Suprapubic skin (tissue), 4 donors: ENCODE results near the gene COA8. TPM values are rescaled to one million over a fixed set of nuclear protein-coding genes. Genes with fewer than 3 reads are reported as not detected.

ENCODE experiments used
- DNase-seq, 2 donors: peaks; one replicate each; pipeline ENCODE4 v3.0.0-alpha.2; 2019; ENCODE audit warnings: low spot score in 2 of 2
- H3K27ac ChIP-seq: fragments of 200-600 bp; sonication (generic); one replicate; pipeline ENCODE4 v1.5.1; 2019
- H3K27me3 ChIP-seq: fragments of 200-600 bp; sonication (generic); one replicate; pipeline ENCODE4 v1.5.1; 2019
- H3K36me3 ChIP-seq: fragments of 200-600 bp; sonication (generic); one replicate; pipeline ENCODE4 v1.5.1; 2019
- H3K4me1 ChIP-seq: fragments of 200-600 bp; sonication (generic); one replicate; pipeline ENCODE4 v1.5.1; 2019
- H3K4me3 ChIP-seq: fragments of 200-600 bp; sonication (generic); one replicate; pipeline ENCODE4 v1.5.1; 2019; ENCODE audit warnings: mild to moderate bottlenecking
- H3K9me3 ChIP-seq: fragments of 200-600 bp; sonication (generic); one replicate; pipeline ENCODE4 v1.5.1; 2019
- CTCF ChIP-seq, 2 donors: fragments of 200-600 bp in 1 of 2; fragments of 450-650 bp in 1 of 2; sonication (generic) in 1 of 2; IDR thresholded peaks; one replicate each; pipeline ENCODE4 v1.5.1; 2016 to 2019; ENCODE audit warnings: antibody characterized with exemption in 2 of 2, mild to moderate bottlenecking in 1 of 2, moderate library complexity in 1 of 2
- EP300 ChIP-seq: sonication (generic); formaldehyde crosslinking; IDR thresholded peaks from one replicate; pipeline ENCODE4 v1.6.1; 2017; ENCODE audit warnings: antibody characterized with exemption
- POLR2A ChIP-seq, 2 donors: fragments of 450-650 bp; IDR thresholded peaks; one replicate each; pipeline ENCODE4 v1.6.1; 2017; ENCODE audit warnings: antibody characterized with exemption in 2 of 2, mild to moderate bottlenecking in 2 of 2, moderate library complexity in 2 of 2
- POLR2AphosphoS5 ChIP-seq, 3 donors: sonication (generic); formaldehyde crosslinking; IDR thresholded peaks; one replicate each; pipeline ENCODE4 v1.6.1; 2017; ENCODE audit warnings: antibody characterized with exemption in 3 of 3
- WGBS: methylation state at CpG from one replicate; pipeline ENCODE4 v1.1.5; 2018; 5-methylcytosine and 5-hydroxymethylcytosine counted together
- total RNA-seq, 4 donors: library from RNA; depleted of rRNA; stranded (reverse); fragments of >200 nt; gene quantifications; one replicate each; pipeline ENCODE4 v1.1.0, GENCODE V29; 2016

The COA8 gene
- total RNA-seq, 4 donors from 2014 or later, result 17.1 to 30.3 (median 21.9) TPM

DNA sequence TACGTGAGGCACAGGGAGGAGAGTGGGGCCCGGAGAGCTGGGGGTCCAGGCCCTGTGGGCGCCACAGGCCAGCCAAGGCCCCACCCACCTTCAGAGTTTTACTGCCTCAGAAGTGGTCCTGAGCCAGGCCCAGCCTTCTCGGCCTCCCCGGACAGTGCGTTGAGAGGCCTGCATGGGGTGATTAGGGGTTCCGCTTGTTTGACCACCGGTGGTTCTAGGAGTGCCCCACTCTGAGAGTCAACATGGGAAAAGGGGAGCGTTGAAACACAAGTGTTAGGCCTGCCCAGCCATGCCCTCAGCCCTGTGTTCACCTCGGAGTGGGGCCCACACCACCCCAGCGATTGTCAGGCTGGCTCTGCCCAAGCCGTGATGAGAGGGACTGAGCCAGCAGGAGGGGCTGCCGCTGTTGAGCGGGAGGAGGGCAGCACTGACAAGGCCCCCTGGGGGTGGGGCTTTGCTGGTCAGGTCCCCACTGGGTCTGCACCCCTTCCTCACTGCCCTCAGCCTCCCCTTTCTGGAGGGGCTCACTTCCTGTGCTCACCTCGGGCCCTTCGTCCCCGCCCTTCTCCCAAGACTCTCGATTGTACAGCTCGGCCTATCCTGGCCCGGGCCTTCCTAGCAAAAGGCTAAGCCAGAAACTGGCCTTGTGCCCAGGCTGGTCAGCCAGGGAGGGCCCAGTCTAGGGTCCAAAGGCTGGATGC is 44.9 kb upstream of the COA8 start:
- Histone ChIP-seq H3K9me3 (no peaks in the 10 kb centered on the region), H3K36me3 (no peaks in the 10 kb centered on the region), H3K27ac (no peak overlapping the region), H3K4me3 (no peak overlapping the region), H3K4me1 (peaks cover 94% of the 10 kb centered on the region), H3K27me3 (peaks cover 6% of the 10 kb centered on the region)
- peak in 1 of 2 donors; percentile 64 for DNase-seq
- TF ChIP-seq EP300 (no peak), CTCF (IDR thresholded peaks at IDR 0.05) (no peak), POLR2AphosphoS5 (IDR thresholded peaks at IDR 0.05) (no peak), POLR2A (IDR thresholded peaks at IDR 0.05) (no peak)
- 33% methylated on average over 18 of the region's 20 CpGs for WGBS

- H3K4me3 ChIP-seq, result no peak overlapping the region
- H3K27ac ChIP-seq, result no peak overlapping the region
- WGBS, result 44% methylated on average over 7 of the region's 9 CpGs
- H3K4me1 ChIP-seq, result peaks cover 96% of the 10 kb centered on the region
- no peaks in the 10 kb centered on the region for H3K9me3 ChIP-seq
- H3K36me3 ChIP-seq, result no peaks in the 10 kb centered on the region
- no peak for TF ChIP-seq POLR2AphosphoS5 (IDR thresholded peaks at IDR 0.05)
- TF ChIP-seq CTCF (IDR thresholded peaks at IDR 0.05), result peak; percentile 77 to 91
- peaks cover 6% of the 10 kb centered on the region for H3K27me3 ChIP-seq
- peak in 1 of 2 donors; percentile 79 for DNase-seq
Observed at GRCh38 chr14:103518422-103519042, 44.2 kb upstream of the COA8 start.

- H3K27me3 ChIP-seq, result peaks cover 6% of the 10 kb centered on the region
- 64% methylated on average over 7 of the region's 13 CpGs for WGBS
- TF ChIP-seq POLR2AphosphoS5 (IDR thresholded peaks at IDR 0.05), result no peak
- no peak for TF ChIP-seq EP300
- TF ChIP-seq POLR2A (IDR thresholded peaks at IDR 0.05), result no peak
- DNase-seq, result peak in 1 of 2 donors; percentile 63
- no peaks in the 10 kb centered on the region for H3K36me3 ChIP-seq
- no peak overlapping the region for H3K27ac ChIP-seq
- H3K9me3 ChIP-seq, result no peaks in the 10 kb centered on the region
- peaks cover 89% of the 10 kb centered on the region for H3K4me1 ChIP-seq
- no peak overlapping the region for H3K4me3 ChIP-seq
Observed at GRCh38 chr14:103519043-103519836, 43.5 kb upstream of the COA8 start.

- WGBS, result 51% methylated on average over 22 of the region's 22 CpGs
- Histone ChIP-seq H3K36me3 (no peaks in the 10 kb centered on the region), H3K27ac (peak overlapping the region; percentile 8), H3K4me1 (peaks cover 84% of the 10 kb centered on the region), H3K4me3 (no peak overlapping the region), H3K27me3 (peaks cover 6% of the 10 kb centered on the region), H3K9me3 (no peaks in the 10 kb centered on the region)
- DNase-seq, result peak in 1 of 2 donors; percentile 78
- no peak for TF ChIP-seq POLR2A (IDR thresholded peaks at IDR 0.05)
Observed at GRCh38 chr14:103519837-103520212, 42.9 kb upstream of the COA8 start.

DNA sequence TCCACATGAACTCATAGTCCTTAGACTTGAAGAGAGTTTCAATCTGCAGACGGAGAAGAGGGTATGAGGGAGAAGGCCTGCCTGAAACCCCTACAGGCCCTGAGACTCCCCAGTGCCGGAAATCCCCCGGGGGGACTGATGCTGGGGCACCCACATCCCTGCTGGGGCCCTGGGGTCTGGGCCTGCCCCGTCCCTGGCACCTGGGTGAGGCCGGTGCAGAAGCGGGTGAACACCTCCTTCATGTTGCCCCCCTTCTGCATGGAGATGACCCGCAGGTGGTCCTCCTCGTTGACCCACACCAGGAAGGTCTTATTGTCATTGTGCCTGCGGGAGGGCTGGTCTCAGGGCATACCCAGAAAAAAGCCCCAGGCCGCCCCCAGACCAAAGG is 42.5 kb upstream of the COA8 start:
- Histone ChIP-seq H3K27ac (peak overlapping the region; percentile 8), H3K9me3 (no peaks in the 10 kb centered on the region), H3K4me1 (peaks cover 79% of the 10 kb centered on the region), H3K4me3 (peak overlapping the region; percentile 65), H3K27me3 (peaks cover 6% of the 10 kb centered on the region), H3K36me3 (no peaks in the 10 kb centered on the region)
- TF ChIP-seq POLR2A (IDR thresholded peaks at IDR 0.05) (no peak), POLR2AphosphoS5 (IDR thresholded peaks at IDR 0.05) (no peak), CTCF (IDR thresholded peaks at IDR 0.05) (no peak), EP300 (no peak)
- 60% methylated on average over 3 of the region's 10 CpGs for WGBS
- DNase-seq, result no peak
